Fibroblast of skin of scalp (primary cell): Measurements from ENCODE around the gene PIMREG.

ENCODE experiments used
- DNase-seq: peaks from one replicate; pipeline ENCODE4 v3.0.0-alpha.2; 2013

The PIMREG gene

DNA sequence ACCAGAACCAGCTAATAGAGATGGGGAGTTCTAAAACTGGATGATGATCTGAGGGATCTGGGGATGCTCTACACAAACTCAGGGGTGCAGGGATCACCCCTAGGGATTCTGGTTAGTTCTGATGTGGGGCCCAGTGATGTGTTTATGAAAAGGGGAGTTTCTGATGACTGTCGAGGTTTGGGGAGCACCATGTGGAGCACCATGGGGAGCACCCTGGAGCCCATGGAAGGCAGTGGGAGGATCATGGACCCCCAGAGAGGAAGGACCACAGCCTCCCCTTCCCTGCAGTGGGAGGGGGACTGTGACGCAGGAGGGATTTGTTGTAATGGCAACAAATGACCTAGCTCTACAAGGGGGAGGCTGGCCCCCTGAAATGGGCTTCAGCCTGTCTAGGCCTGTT is 18.4 kb downstream of the PIMREG start:
- DNase-seq: no peak

DNA sequence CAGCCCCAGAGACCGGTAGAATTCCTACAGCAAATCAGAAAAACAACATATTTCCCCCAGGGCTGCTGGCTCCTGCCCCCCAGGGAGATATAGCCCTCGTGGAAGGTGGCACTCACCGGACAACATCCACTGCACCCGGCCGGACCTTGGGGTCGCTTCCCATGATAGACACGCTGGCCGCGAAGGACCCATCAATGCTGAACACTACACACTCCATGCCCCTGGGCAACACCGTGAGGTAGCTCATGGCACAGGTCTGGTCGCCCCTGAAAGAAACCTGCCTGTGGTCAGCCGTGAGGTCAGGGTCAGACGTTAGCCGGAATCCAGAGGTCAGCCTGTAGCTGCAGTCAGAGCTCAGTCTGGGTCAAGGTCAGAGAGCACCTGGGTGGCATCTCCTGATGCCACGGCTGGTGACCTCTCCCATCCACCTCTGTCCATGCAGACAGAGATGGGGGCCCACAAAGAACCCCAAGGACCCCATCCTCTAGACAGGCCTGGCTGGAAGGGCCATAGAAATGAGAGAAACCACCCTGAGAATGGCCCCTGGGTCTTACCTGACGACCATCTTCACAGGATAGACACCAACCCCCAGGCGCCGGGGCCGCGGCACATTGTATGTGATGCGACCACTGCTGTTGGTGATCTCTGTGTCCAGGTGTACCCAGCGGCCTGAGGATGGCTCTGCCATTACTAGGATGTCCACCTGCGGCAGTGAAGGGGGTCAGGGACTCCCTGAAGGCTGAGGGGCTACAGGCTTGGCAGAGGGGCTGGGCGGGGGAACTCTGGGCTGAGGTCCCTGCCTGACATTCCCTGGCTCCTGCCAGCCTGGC is 19.6 kb downstream of the PIMREG start:
- DNase-seq: no peak

DNA sequence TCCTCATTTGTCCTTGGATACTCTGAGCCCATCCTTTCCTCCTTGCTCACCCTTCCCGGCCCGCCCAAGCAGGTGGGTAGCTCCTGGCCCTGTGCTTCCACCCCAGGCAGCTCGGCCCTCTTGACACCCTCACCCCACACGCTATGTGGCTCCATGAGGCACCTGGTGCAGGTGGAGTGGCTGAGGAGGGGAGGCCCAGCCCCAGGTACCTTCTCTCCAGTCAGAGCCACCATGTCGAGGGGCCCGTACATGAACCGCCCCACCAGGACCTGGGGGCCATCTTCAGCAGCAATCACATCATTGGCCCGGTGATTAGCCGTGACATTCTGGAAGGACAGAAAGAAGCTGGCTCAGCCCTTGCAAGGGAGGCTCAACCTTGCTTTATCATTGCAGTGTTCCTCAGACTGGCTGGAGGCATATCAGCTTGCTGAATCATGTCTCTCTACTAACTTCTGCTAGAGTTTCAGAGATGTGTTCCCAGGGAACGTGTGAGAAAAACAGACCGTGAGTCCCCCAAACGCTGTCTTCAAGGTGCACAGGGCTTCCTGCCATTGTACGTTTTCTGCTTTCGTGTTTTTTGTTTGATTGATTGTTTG is 20.3 kb downstream of the PIMREG start:
- DNase-seq: no peak

DNA sequence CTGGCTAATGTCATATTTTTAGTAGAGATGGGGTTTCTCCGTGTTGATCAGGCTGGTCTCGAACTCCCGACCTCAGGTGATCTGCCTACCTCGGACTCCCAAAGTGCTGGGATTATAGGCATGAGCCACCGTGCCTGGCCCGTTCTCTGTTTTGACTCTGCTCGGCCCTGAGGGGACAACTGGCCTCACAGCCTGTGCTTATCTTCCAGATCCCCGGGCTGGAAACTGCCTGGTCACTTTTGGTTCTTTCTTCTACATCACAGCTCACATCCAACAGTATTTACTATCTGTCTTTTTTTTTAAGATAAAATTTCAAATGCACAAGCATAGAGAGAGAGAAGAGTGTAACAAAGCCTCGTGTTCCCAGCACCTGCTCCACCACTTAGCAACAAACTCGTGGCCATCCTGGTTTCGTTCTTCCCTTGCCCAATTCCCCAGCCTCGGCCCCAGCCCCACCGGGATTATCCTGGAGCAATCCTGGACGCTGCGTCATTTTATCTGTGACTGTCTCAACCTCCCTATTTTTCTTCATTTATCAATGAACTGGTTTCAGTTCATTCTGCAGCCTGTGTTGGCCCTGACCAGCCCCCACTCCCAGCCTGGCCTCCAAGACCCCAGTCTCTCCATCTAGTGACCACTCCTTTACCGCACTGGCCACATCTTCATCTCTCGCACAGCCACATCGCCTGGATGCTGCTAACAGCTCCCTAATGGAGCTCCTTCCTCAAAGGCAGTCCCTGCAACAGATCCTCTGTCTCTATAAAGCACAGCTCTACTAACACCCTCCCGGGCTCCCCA is 21.1 kb downstream of the PIMREG start:
- DNase-seq: no peak

DNA sequence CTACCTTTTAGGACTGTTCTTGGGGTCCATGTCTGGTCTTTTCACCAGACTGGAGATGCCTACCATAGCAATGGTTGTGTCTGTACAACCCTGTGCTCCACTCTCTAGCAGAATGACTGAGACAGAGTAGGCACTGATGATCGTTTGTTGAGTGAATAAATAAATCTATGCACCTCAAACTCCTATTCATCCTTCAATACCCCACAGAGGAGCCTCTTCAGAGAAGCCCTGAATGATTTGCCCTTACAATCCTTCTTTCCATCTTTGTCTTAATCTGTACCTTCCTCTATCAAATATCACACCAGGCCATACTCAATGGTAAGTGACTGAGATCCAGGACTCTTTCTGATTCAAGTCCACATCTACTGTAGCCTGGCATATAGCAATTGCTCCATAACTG is 23.3 kb downstream of the PIMREG start:
- no peak for DNase-seq

DNA sequence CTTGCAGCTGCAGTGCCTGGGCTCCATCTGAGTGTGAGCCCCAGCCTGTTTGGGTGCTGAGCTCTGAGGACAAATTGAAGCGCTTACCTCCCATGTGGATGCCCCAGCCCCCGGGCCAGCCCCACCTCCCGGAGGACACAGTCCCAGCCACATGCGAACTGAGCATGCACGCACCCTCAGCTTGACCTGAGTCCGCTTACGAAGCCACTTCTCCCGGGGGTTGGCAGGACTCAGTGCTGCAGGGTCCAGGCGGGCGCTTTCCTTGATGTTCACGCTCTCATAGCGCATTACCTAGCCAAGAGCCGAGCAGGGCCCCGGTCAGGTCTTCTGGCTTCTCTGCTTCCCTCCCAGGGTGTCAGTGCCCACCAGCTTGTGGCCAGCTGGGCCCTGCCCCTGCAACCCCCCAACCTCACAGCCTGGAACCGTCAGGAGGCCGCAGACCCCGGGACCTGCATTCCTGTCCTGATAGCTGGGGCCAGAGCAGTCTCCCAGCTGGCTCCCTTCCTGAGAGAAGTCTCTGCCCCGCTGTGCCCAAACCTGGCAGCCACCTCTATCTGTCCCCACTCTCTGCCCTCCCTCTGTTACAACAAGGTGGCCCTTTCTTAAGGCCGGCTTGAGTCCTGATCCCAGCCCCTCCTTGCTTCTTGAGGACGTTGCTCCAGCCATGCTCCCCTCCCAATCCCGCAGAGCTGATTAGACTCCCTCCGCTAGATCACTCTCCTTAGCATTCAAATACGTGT is 24.0 kb downstream of the PIMREG start:
- DNase-seq: no peak

DNA sequence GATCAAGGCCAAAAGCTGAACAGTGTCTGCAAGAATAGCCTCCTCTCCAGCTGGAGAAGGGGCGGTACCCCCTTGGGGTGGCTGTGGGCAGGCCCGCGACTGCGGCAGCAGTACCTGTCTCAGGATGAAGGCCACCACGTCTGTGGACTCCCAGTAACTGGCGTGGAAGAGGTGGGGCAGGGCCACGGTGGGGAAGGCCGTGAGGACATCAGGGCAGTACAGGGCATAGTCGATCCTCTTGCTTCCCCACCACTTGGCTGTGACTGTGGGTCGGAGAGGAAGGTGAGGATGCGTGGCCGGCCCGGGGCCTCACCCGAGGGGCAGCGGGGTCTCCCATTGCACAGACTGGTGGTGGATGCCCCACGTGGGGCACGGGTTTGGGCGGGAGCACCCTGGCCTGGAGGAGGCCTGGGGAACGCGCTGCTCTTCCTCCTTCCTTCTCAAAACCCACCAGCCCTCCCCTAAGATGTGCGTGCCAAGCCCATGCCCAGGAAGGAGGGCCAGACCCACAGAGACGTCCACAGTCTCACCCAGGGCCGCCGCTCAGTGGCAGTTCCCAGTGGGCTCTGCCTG is 26.0 kb downstream of the PIMREG start:
- DNase-seq: no peak

DNA sequence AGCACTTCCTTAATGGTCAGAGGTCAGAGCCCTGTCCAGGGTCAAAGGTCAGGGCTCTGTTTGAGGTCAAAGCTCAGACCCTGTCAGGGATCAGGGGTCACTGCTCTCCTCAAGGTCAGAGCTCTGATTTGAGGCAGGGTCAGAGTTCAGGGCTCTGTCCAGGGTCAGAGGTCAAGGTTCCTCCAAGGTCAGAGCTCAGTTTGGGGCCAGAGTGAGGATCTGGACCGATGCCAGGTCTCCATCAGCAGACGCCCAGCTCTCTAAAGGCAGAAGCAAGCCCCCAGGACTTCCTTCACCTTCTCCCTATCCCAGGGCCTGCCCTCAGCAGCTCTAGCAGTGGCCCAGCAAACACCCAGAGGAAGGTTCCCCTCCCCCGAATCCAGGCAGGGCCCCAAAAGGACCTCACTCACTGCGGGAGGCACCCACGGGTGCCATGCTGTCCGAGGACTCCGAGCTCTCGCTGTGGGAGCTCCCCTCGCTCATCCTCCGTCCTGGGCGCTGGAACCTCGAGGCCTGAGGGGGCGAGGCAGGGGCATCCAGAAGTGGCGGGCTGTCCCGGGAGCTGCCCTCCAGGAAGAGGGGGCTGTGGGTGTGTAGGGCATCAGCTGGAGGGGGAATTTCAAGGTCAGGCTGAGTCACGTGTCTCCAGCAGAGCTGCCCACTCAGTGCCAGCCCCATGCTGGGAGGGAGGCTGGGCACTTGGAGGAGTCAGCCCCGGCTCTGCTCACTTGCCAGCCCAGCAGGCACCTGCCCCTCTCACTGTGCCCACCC is 26.7 kb downstream of the PIMREG start:
- no peak for DNase-seq

DNA sequence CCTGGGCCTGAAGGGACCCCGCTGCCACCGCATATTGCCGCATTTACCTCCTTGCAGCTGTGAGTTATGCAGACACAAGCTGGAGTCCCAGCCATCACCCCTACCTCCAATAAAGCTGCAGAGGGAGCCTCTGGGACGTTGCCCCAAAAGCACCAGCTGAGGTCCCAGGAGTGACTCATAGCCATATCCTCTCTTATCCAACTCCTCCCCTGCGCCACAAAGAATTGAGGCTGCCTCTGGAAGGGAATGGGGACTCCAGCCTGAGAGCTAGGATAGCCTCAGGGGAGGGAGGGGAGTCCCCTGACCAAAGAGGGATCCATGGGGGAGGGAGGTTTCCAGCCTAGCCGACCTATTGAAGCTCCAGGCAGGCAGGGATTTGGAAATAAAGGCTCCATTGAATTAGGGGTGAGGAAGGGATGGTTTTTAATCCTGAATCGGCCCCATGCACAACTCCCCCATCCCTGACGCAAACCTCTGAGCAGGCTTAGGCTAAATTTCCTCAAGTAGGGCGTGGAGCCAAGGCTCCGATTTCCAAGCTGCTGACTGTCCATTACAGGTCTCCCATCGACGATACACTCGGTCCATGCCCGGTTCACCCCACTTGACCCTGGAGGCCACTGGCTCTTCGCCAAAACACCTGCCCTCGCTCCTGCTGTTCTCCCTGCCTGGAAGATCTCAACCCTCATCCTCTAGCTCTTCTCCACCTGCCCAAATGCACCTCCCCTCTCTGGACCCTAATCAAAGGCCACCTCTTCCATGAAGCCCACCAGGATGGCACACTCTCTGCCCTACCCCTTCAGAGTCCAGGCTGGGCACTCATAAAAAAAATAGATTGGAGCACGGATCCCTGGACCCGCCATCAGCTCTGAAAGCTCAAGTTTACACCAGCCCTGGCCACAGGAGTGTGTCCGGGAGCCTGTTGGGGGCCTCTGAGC is 27.5 kb downstream of the PIMREG start:
- peak; percentile 74 for DNase-seq

DNA sequence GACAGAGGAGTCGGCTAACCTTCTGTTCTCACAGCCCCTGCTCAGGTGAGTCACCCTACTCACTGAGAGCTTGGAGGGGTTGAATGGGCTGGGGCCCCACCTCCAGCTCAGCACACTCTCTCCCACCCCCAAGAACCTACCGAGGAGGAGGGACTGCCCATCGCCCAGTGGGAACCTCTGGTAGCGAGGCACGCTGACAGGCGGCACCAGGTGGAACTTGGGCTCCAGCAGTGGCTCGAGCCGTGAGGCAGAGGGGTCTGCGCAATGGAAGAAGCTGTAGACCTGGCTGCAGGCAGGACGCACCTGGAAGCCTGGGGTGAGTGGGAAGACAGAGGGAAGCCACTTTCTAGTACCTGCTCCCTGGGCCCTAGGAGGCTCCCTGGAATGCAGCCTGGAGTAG is 28.3 kb downstream of the PIMREG start:
- no peak for DNase-seq

DNA sequence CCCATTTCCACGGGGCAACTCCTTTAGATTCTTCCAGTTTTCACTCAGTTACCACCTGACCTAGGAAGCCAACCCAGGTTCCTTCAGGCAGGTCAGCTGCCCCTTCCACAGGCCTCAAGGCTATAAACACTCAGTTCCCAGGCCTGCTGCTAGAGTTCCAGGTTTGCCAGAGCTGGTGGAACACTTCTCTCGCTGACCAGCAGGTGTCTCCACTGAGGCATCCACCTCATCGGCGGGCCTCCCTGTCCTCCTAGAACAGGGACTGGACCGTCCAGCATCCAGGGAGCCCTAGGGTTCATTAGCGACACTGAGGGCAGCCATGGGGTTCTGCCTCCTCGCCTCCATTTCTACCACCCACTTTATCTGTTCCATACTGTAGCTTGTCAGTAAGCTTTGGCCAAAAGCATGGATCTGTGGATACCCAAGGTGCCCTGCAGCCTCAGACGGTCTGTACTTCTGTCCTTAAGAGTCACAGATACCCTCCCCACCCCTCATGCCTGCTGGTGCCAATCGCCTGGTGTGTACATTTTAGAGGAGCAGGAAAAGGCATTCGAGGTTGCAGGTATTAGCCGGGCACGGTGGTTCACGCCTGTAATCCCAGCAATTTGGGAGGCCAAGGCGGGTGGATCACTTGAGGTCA is 29.0 kb downstream of the PIMREG start:
- DNase-seq: peak; percentile 64

DNA sequence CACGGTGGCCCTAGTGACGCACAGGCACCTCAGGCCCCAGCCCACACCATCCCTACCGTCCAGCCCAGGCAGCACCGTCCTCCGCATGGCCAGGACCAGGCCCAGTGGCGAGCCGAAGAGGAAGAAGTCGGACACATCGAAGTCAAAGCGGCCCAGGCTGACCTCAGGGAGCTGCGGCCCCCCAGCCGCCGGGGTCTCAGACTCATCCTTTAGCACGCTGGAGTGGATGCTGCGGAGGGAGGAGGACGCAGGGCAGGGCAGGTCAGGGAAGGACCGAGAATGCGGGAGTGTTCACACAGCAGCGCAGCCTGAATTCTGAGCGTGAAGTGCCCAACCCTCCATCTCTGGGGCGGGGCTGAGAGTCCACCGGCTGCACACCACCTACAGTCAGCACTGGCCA is 30.1 kb downstream of the PIMREG start:
- no peak for DNase-seq

DNA sequence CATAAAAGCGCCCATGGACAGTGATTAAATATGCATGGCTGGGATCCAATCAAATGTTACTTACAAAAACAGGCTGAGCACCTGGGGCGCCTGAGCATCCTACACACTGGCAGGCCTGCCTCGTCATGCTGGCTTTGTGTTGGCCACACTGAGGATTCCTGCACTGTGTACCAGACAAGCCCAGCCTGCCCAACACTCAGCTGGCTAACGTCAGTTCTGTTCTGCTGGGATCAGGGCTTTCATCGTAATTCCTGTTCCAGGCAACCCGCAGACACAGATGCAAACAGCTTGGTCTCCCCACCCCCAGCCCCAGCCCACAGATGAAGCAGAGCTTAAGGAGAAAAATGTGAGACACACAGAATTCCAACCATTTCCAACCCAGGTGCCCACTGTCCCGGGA is 30.7 kb downstream of the PIMREG start:
- no peak for DNase-seq

DNA sequence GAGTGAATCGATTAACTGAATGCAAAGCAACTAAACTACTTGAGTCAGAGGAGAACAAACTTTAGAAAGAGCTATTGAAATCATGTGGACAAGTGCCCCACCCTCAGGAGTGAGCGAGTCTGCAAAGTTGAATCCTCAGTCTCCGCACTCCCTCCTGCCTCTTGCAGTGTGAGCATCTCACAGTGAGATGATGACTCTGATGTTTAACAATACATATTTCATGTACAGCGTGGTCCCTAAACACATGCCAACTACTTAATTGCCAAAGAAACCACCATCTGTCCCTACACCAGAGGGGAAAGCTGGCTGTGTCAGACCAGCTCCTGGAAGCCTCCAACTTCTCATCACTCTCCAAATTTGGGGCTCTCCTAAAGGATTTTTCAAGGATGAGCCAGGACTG is 31.2 kb downstream of the PIMREG start:
- no peak for DNase-seq

DNA sequence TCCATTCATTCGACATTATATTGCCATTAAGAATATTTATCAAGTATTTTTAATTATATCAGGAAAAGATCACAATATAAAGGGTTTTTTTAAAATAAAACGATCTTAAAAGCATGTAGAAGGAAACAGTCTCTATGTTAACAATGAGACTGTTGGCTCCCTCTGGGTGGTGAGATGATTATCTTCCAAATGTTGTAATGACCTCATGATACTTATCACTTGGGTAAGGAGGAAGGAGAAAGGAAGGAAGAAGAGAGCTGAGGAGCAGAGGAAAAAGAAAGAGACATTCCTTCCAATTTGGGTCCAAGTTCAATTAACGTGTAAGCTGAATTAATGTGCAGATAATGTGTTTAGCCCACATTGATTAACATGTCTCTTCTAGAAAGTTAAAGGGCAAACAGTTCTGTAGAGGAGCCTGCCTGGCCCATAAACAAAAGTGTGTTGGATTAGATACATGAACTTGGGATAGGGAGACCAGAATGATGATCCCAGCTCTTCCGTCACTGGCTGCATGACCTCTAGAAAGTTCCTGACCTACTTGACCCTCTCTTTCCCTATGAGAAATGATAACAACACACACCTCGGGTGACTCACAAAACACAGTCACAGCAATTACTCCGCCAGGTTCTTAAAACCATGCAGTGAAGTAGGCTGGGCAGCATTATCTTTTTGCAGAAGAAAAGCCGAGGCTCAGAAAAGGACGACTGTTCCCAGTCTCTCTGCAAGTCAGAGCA is 32.0 kb downstream of the PIMREG start:
- DNase-seq: no peak

DNA sequence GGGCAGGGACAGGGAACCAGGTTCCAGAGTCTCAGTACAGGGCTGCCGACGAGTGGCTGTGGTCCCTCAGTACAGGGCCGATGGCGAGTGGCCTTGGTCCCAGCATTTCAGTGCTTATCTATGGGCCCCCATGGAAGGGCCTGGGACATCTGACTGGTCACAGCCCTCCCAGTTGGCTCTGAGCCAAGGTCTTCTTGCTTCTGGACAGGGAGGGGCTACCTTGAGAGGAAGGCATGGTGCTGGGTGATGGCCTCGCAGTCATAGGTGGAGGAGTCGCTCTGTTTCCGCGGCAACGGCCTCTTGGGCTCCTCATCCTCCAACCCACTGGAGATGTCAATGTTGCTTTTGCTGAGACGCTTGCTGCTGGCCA is 32.5 kb downstream of the PIMREG start:
- no peak for DNase-seq

DNA sequence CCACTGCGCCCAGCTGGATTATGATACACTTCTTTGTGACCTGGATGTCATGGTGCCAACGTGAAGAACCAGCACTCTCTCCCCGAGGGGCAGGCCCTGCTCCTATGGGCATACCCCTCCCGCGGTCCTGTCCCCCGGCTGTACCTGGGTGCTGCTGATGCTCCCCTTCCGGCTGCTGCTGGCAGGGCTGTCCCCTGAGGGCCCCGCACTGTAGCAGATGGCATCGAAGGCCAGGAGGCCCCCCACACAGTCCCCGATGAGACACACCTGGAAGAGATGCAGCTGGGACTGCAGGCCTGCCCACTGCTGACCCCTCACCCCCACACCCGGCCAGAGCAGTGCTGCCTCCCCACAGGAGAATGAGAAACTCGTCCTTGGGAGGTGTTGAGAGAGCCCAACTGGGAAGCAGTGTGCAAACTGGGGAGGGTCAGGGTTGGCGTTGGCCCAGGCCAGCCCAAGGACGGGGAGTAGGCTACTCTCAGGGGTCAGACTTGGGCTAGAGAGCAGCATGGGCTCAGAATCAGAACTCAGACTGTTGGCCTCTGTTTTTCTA is 33.7 kb downstream of the PIMREG start:
- DNase-seq: no peak

DNA sequence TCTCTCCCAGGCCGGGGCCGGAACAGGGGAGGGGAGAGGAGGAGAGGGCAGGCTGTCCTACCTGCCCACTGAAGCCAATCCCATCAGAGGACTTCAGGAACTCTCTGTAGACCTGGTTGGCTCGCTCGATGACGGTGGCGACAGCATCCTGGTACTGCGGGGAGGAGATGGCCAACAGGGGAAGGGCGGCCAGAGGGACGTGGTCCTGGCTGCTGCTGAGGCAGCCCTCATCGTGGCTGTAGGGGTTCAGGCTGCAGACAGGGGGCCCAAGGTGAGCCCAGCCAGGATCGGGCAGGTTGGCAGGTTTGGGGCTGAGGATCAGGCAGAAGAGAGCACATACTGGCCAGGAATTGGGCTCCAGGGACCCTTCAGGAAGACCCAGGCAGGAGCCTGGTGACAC is 34.2 kb downstream of the PIMREG start:
- DNase-seq: no peak
